NT2/D1 (cell line): ENCODE results near the gene TUBA8.
"Not testable (repeated sequence)": the region's sequence is repeated elsewhere in the genome, so short reads cannot be mapped to it uniquely, and the experiment has no call there.

ENCODE experiments used
- DNase-seq: peaks from one replicate; pipeline ENCODE4 v3.0.0-alpha.2; 2011; ENCODE audit warnings: low read depth, low spot score
- H3K27me3 ChIP-seq: 2 replicates; pipeline ENCODE4 v1.6.0; 2011; ENCODE audit warnings: mild to moderate bottlenecking; ENCODE audit not compliant: insufficient read length, insufficient read depth
- H3K36me3 ChIP-seq: 2 replicates; pipeline ENCODE4 v1.6.1; 2011; ENCODE audit warnings: mild to moderate bottlenecking, low read length, mixed read lengths; ENCODE audit not compliant: insufficient read depth, insufficient read length
- H3K4me1 ChIP-seq: 2 replicates; pipeline ENCODE4 v1.5.1; 2011; ENCODE audit not compliant: insufficient read depth, insufficient read length
- H3K4me3 ChIP-seq: 2 replicates; pipeline ENCODE4 v1.5.1; 2011; ENCODE audit warnings: low read depth; ENCODE audit not compliant: insufficient read length
- H3K9ac ChIP-seq: 2 replicates; pipeline ENCODE4 v1.6.0; 2011; ENCODE audit warnings: low read depth; ENCODE audit not compliant: insufficient read length
- H3K9me3 ChIP-seq: 2 replicates; pipeline ENCODE4 v1.5.1; 2011; ENCODE audit warnings: mild to moderate bottlenecking, low read length; ENCODE audit not compliant: insufficient read depth
- SUZ12 ChIP-seq: IDR thresholded peaks from 2 replicates; pipeline ENCODE4 v1.6.1; 2011; ENCODE audit not compliant: insufficient read length, insufficient read depth; ENCODE audit errors: extremely low read depth
- YY1 ChIP-seq: IDR thresholded peaks from 2 replicates; pipeline ENCODE4 v1.6.1; 2011; ENCODE audit not compliant: insufficient read length, insufficient read depth
- ZNF274 ChIP-seq: IDR thresholded peaks from 2 replicates; pipeline ENCODE4 v1.6.1; 2011; ENCODE audit warnings: mild to moderate bottlenecking, low read depth, low read length

Gene TUBA8

GRCh38 chr22:18115906-18116371, 5.3 kb downstream of the TUBA8 start:
- TF ChIP-seq YY1 (no peak), ZNF274 (no peak), SUZ12 (no peak)
- Histone ChIP-seq H3K27me3 (peaks cover 10% of the 10 kb centered on the region), H3K36me3 (no peaks in the 10 kb centered on the region), H3K4me3 (no peak overlapping the region), H3K9me3 (no peaks in the 10 kb centered on the region), H3K9ac (no peak overlapping the region), H3K4me1 (peaks cover 6% of the 10 kb centered on the region)
- DNase-seq = no peak

DNA sequence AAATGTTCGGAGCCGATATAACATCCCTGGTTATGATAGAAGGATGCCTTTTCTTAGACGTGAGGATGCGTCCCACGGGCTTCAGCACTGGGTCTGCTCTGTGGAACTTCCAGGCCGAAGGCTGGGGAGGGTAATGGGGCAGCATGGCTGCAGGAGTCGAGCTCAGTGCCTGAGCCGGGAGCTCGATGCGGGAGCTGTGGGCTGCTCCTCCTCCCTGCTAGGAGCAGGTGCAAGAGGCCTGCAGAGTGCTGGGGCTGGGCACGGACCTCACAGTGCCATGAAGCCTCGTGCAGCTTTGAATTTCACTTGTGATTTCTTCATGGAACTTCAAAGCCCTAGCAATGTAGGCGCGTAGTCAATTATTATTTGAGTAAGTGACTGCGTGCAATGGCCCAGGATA, 6.0 kb downstream of the TUBA8 start:
- Histone ChIP-seq H3K9ac (no peak overlapping the region), H3K4me1 (peaks cover 6% of the 10 kb centered on the region), H3K27me3 (peaks cover 3% of the 10 kb centered on the region), H3K4me3 (no peak overlapping the region), H3K36me3 (no peaks in the 10 kb centered on the region), H3K9me3 (no peaks in the 10 kb centered on the region)
- TF ChIP-seq ZNF274 = no peak
- no peak for TF ChIP-seq YY1
- no peak for TF ChIP-seq SUZ12
- no peak for DNase-seq

DNA sequence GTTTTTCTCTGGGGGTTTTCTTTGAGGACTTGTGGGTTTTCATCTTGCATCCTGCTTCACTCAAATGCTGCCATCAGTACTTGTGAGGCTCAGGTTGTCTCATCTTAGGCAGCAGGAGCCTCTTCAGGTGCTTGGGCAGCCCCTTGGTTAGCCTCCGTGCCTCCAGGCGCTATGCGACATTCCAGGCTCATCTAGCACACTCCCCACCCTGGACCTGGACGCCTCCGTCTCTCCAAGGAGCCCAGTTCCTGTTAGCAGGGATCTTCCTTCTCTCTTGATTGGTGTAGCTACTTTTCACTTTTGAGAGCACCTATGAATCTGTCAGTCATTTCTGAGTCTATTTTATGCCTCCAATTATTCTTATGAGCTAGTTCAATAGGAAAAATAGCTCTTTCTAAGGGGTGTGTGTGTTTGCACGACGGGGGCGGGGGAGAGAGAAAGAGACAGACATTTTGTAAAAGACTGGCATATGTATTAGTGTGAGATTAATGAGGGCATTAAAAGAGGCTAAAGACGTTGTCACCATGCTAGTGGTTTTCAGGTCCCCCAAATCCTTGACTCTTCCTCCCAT, 7.8 kb downstream of the TUBA8 start:
- H3K4me1 ChIP-seq = peaks cover 6% of the 10 kb centered on the region
- no peak for TF ChIP-seq ZNF274
- no peak for TF ChIP-seq SUZ12
- TF ChIP-seq YY1 = no peak
- no peak for DNase-seq
- no peak overlapping the region for H3K9ac ChIP-seq
- no peaks in the 10 kb centered on the region for H3K27me3 ChIP-seq
- no peaks in the 10 kb centered on the region for H3K36me3 ChIP-seq
- H3K9me3 ChIP-seq = no peaks in the 10 kb centered on the region
- H3K4me3 ChIP-seq = no peak overlapping the region

DNA sequence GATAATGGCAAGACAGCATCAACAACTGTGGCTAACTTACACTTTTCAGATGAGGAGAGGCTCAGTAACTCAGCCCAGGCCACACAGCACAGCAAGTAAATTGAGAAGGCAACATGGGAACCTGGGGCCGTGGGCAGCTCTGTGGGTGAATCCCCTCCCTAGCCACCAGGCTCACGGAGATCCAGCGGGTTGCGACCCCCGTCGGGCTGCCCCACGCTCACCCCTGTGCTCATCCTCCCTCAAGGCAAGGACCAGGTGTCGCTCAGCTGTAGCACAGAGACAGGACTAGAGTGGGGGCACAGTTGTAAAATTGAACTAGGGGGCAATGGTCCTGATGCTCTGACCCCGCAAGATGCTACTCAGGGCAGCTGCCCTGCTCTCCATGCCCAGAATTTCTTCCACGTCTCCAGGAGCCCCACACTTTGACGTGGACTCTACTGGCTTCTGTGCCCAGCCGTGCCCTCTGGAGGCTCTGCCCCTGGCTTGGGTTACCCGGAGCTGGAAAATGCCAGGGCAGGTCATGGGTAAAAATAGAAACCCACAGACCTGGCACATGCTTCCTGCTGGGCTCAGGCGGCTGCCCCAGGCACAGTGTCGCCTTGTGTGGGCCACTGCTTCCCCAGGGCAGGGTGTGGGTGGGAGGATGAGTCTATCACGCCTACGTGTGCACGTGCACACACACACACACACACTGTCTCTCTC, 9.0 kb downstream of the TUBA8 start:
- no peak for DNase-seq
- no peak for TF ChIP-seq ZNF274
- TF ChIP-seq SUZ12 = no peak
- no peak for TF ChIP-seq YY1
- Histone ChIP-seq H3K9ac (no peak overlapping the region), H3K4me3 (no peak overlapping the region), H3K36me3 (no peaks in the 10 kb centered on the region), H3K27me3 (no peaks in the 10 kb centered on the region), H3K4me1 (peaks cover 6% of the 10 kb centered on the region), H3K9me3 (no peaks in the 10 kb centered on the region)

DNA sequence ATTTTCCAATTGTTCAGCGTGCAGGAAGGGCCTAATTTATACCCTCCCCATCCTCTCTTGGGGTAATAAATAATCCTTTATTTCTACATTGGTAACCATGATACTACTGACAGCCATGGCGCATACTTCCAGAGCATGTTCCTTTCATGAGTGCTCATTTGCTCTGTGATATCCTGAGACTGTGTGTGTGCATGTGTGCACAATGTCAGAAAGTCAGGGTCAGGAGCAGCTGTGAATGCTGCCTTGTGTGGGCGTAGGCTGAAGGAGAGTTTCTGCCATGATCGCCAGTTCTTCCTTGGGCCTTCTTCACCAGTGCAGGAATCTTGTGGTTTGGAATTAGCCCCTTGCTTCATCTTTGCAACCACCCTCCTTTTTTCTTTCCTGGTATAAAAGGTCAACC, 10.2 kb downstream of the TUBA8 start:
- Histone ChIP-seq H3K27me3 (no peaks in the 10 kb centered on the region), H3K9me3 (no peaks in the 10 kb centered on the region), H3K9ac (no peak overlapping the region), H3K4me3 (no peak overlapping the region), H3K36me3 (no peaks in the 10 kb centered on the region), H3K4me1 (peaks cover 6% of the 10 kb centered on the region)
- no peak for DNase-seq
- TF ChIP-seq YY1 = no peak
- no peak for TF ChIP-seq ZNF274
- no peak for TF ChIP-seq SUZ12

DNA sequence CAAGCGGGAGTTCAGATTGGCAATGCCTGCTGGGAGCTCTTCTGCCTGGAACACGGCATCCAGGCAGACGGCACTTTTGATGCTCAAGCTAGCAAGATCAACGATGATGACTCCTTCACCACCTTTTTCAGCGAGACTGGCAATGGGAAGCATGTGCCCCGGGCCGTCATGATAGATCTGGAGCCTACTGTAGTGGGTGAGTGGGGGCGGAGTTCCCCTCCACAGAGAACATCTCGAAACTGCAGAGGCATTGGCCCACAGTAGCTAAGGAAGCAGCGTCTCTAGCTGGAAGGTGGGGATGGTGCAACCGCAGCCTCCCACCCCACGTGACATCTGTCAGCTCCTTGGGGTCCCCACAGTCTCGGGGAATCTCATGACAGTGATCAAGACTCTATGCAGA, 10.9 kb downstream of the TUBA8 start:
- Histone ChIP-seq H3K27me3 (no peaks in the 10 kb centered on the region), H3K36me3 (peaks cover 3% of the 10 kb centered on the region), H3K9me3 (no peaks in the 10 kb centered on the region), H3K4me1 (peaks cover 6% of the 10 kb centered on the region), H3K9ac (no peak overlapping the region), H3K4me3 (no peak overlapping the region)
- DNase-seq = no peak
- TF ChIP-seq YY1 = no peak

DNA sequence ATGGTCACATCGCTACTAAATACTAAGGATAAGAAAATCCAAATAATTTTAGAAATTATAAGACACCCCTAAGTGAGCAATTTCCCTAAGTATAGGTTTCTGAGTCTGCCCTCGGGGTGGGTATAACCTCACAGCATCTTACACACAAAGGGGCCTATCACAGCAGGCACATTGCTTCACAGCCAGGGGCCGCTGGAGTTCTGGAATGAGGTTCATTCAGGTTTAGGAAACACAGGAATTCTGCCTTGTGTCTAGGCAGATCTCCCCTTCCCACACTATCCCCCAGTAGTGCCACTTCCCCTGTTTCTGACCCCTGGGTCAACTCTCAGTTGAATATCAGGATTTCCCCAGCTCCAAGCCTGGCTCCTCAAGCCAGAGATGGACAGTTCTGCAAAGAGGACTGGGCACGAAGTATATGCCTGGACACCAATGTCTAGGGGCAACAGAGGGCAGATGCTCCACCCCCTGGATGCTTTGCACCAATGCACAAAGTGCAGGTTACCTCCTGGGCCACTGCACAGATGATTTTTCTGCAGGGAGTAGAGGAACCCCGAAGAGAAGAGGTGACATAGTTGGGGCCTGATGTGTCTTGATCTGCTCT, 11.4 kb downstream of the TUBA8 start:
- Histone ChIP-seq H3K9ac (no peak overlapping the region), H3K4me3 (no peak overlapping the region), H3K27me3 (no peaks in the 10 kb centered on the region), H3K9me3 (no peaks in the 10 kb centered on the region), H3K36me3 (peaks cover 7% of the 10 kb centered on the region), H3K4me1 (peaks cover 6% of the 10 kb centered on the region)
- TF ChIP-seq YY1 (no peak), SUZ12 (no peak), ZNF274 (no peak)
- DNase-seq = peak; percentile 11

- not testable (repeated sequence) for H3K9ac ChIP-seq
These were observed 12.9 kb downstream of the TUBA8 start for GRCh38 chr22:18123476-18124025.

More at GRCh38 chr22:18123476-18124025, 12.9 kb downstream of the TUBA8 start:
- H3K27me3 ChIP-seq, H3K4me3 ChIP-seq, H3K36me3 ChIP-seq, H3K4me1 ChIP-seq, H3K9me3 ChIP-seq, DNase-seq: not testable (repeated sequence)
